NK-92 (cell line): ENCODE measurements around the gene CELF5.
"Not testable (repeated sequence)": the region's sequence is repeated elsewhere in the genome, so short reads cannot be mapped to it uniquely, and the experiment has no call there.

Experiments
- DNase-seq: peaks from one replicate; lab custom pipeline; 2025; ENCODE audit not compliant: unreplicated experiment; lab: John Stamatoyannopoulos, UW

The CELF5 gene

DNA sequence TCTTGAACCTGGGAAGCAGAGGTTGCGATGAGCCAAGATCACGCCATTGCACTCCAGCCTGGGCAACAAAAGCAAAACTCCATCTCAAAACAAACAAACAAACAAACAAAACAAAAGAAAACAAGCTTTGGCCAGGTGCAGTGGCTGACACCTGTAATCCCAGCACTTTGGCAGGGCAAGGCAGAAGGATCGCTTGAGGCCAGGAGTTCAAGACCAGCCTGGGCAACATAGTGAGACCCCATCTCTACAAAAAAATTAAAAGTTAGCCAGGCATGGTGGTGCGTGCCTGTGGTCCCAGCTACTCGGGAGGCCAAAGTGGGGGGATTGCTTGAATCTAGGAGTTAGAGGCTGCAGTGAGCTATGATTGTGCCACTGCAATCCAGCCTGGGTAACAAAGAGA, 64.0 kb downstream of the CELF5 start:
- not testable (repeated sequence) for DNase-seq

DNA sequence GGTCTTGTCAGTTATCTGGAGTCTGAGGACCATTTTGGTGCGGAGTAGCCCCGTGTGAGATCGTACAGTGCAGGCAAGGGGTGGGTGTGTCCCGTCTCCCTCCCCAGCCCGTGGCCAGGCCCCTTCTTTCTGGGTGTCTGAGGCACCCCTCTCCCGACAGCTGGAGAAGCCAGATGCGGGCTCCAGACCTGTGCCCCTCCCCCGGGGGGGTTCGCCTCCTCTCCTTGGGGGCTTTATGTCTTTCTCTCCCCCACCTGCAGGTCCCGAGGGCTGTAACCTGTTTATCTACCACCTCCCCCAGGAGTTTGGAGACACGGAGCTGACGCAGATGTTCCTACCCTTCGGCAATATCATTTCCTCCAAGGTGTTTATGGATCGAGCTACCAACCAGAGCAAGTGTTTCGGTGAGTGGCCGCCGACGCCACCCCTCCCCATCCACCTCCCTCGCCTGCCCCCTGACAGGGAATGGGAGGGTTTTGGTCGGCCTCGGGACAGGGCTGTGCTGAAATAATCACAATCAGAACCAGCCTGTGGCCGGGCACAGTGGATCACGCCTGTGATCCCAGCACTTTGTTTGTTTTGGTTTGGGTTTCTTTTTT, 65.6 kb downstream of the CELF5 start:
- no peak for DNase-seq

DNA sequence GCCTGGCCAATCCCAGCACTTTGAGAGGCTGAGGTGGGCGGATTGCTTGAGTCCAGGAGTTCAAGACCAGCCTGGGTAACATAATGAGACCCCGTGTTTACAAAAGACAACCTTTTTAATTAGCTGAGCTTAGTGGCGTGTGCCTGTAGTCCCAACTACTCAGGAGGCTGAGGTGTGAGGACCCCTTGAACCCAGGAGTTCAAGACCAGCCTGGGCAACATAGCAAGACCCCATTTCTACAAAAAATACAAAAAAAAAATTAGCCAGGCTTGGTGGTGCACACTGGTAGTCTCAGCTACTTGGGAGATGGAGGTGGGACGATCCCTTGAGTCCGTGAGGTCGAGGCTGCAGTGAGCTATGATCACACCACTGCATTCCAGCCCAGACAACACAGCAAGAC, 66.4 kb downstream of the CELF5 start:
- DNase-seq: not testable (repeated sequence)

DNA sequence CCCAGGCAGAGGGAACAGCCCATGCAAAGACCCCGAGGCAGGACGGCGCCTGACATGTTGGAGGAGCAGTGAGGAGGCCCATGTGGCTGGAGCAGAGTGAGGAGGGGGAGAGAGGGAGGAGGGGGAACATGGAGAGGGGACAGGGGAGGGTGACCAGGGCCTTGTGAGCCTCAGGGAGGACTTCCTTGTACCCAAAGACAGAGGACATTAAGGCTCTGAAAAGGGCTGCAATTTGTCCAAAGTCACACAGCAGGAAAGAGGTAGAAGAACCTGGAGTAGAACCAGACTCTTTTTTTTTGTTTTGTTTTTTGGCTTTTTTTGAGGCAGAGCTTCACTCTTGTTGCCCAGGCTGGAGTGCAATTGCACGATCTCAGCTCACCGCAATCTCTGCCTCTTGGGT, 67.2 kb downstream of the CELF5 start:
- DNase-seq: no peak

DNA sequence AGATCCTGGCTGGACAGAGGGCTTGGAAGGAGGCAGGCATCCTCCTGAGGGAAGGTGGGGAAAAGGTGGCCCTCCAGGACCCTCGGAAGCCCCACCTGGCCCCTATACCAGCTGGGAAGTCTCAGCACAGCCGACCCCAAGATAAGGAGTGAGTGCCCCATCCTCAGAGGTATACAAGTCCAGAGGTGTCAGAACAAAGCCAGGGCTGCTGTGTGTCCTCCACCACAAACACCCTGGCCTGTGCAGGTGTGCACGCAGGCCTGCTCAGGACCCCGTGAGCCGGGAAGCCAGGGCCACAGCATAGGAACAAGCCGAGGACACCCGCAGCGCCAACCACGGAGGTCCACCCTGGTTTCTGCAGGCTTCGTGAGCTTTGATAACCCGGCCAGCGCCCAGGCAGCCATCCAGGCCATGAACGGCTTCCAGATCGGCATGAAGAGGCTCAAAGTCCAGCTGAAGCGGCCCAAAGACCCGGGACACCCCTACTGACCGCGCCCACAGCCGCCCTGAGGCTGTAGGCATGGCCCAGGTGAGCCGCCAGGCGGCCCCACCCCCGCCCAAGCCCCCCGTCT, 68.6 kb downstream of the CELF5 start:
- no peak for DNase-seq

DNA sequence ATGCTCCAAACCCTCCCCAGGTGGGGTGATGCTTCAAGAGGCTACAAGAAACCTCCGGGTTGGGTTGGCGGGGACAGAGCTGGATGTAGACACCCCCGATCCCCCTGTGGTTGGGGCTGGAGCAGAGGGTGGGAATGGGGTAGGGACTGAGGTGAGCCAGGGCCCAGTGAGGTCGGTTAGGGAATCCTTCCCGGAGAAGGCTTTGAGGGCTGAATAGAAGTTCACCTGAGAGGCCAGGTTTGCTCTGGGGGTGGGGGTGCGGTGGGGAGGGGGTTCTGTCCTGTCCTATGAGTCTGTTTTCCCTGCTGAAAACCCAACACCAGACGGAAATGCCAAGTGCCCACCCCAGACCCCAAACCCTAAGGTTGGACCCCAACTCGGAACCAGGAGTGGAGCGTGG, 69.1 kb downstream of the CELF5 start:
- no peak for DNase-seq

DNA sequence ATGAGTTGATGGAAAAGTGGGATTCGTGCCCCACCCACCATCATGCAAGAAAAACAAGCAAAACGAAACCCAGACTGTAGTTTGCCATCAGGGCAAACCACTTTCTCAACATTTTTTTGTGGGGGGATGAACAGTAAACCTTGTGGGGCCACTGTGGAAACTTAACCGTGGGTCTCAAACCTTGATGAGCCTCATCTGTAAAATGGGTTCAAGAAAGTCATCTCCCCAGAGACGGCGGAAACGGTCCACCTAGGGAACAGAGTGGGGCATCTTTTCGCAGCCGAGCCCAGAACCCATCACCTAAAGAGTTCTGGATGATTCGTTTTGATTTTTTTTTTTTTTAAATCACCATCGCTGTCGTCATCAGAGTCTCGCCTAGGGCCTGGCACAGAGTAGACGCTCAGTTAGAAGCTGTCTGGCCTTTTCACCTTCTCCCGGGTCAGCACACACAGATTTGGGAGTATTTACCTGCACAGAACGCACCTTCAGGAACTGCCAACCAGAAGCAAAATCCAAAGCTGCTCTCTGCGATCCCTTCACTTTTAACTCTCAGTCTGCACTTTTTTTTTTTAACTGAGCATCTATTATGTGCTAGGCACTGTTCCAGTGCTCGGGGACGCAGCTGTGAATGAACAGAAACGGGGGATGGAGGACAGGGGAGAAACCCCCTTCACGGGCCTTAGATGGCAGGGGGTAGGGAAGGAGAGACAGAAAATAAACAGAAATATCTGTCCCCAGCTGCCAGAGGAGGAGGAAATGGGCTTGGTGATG, 69.8 kb downstream of the CELF5 start:
- no peak for DNase-seq

DNA sequence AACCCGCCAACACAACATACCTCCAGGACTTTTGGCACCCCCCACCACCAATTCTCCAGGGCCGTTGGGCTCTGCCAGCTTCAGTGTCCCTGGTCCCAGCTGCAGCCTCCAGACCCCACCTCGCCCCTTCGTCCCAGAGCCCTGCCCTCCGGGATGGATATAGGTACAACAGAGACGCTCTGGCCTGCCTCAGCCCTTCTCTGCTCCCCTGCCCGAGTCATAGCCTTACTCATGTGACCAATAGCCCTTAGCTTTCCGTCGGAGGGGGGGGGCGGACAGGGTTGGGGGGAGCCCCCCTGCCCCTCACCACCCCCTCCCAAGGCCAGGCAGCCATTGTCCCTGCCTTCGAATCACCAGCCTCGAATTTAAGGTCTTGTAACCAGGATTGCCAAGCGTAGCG, 71.1 kb downstream of the CELF5 start:
- no peak for DNase-seq

DNA sequence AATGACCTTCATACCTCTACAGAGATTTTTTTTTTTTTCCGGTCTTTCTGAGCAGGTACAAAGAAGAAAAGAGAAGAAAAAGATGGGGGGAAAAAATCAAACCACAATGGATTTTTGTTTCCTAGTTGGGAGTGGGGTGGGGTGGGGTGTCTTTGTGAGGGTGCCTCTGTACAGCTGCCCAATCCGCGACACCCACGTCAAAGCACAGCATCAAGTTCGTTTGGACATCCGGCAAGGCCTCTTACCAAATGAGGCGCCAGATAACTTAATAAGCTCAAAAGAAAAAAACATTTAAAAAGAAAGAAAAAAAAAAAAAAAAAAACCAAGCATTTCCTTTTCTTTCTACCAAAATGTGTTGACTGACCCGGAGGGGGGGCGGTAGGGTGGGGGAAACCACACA, 71.6 kb downstream of the CELF5 start:
- no peak for DNase-seq

DNA sequence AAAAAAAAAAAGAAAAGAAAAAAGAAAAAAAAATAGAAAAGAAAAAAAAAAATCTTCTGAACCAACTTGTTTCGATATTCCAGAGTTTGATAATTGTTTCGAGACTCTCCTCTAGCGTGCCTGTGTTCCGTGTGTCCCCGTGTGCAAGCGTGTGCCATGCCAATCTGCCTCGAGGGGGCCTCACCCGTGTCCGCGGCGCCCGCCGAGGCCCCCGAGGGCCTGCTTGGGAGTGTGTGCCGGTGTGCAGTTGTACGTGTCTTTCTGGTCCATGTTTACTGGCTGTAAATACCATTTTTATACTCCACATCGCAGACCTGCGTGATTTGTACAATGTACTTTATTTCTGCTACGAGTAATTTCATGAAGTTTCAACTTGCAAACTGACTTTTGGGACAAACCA, 72.0 kb downstream of the CELF5 start:
- DNase-seq: no peak

DNA sequence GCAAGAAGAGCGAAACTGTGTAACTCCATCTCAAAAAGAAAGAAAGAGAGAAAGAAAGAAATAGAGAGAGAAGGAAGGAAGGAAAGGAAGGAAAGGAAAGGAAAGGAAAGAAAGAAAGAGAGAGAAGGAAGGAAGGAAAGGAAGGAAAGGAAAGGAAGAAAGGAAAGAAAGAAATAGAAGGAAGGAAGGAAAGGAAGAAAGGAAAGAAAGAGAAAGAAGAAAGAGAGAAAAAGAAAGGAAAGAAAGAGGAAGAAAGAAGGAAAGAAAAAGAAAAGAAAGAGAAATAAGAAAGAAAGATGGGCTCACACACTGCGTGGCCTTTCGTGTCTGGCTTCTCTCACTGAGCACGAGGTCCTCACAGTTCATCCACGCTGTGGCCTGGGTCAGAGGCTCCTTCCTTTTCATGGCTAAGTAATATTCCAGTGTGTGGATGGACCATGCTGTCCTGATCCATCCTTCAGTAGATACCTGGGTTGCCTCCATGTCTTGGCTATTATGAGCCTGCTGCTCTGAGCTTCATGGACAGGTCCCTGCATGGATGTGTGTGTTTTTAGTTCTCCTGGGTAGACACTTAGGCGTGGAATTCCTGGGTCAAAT, 74.5 kb downstream of the CELF5 start:
- no peak for DNase-seq

DNA sequence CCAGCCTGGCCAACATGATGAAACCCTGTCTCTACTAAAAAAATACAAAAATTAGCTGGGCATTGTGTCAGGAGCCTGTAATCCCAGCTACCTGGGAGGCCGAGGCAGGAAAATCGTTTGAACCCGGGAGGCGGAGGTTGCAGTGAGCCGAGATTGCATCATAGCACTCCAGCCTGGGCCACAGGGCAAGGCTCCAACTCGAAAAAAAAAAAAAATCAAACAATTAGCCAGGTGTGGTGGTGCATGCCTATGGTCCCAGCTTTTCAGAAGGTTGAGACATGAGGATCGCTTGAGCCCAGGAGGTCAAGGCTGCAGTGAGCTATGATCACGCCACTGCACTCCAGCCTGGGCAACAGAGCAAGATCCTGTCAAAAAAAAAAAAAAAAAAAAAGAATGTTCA, 76.1 kb downstream of the CELF5 start:
- not testable (repeated sequence) for DNase-seq

DNA sequence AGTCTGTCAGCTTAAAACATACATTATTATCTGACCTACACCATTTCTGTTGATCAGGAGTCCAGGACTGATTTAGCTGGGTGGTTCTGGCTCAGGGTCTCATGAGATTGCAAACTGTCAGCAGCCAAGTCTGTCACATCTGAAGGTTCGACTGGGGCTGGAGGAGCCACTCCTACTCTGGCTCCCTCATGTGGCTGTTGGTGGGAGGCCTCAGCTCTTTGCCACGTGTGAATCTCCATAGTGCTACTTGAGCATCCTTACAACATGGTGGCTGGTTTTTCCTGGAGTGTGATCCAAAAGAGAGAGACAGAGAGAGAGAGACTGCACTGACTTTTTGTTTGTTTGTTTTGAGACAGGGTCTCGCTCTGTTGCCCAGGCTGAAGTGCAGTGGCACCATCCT, 78.3 kb downstream of the CELF5 start:
- no peak for DNase-seq

DNA sequence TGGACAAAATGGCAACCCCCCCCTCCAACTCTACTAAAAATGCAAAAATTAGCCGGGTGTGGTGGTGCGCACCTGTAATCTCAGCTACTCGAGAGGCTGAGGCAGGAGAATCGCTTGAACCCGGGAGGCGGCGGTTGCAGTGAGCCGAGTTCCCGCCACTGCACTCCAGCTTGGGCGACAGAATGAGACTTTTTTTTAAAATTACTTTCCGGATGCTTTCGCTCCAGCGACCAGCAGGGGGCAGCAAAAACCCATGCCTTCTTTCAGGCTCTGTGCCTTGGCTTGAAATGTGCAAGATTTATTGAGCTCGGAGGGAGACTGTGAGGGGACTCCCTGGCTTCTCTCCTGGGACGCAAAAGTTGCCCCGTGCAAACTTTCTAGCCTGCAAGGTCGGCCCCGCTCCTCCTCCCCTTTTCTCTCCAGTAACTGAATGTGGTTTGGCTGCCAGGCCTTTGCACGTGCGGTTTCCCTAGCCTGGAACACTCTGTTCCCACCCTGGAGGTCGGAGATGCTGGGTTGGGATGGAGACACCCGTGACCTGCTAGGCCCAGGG, 80.5 kb downstream of the CELF5 start:
- no peak for DNase-seq

DNA sequence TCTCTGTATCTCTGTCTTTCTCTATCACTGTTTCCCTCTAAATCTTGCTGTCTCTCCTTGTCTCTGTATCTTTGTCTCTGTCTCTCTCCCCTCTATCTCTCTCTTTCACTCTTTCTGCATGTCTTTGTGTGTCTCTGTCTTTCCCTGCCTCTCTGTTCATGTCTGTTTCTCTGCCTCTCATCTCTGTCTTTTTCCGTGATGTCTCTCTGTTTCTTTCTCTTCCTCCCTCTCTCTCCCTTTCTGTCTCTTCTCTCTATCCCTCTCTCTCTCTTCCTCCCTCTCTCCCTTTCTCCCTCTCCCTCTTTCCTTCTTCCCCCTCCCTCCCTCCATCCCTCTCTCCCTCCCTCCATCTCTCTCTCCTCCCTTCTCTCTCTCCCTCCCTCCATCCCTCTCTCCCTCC, 85.3 kb downstream of the CELF5 start:
- DNase-seq: no peak

DNA sequence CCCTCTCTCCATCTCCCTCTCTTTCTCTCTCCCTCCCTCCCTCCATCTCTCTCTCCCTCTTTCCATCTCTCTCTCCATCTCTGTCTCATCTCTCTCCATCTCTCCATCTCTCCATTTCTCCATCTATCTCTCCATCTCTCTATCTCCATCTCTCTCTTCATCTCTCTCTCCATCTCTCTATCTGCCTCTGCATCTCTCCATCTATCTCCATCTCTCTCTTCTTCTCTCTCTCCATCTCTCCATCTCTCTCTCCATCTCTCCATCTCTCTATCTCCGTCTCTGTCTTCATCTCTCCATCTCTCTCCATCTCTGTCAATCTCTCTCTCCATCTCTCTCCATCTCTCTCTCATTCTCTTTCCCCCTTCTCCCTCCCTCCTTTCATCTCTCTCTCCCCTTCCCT, 85.8 kb downstream of the CELF5 start:
- DNase-seq: no peak

DNA sequence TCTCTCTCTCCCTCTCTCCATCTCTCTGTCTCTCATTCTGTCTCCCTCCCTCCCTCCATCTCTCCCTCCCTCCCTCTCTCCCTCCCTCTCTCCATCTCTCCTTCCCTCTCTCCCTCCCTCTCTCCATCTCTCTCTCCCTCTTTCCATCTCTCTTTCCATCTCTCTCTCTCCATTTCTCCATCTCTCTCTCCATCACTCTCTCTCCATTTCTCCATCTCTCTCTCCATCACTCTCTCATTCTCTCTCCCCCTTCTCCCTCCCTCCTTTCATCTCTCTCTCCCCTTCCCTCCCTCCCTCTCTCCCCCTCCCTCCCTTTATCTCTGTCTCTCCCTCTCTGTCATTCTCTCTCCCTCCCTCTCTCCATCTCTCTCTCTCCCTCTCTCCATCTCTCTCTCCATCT, 86.2 kb downstream of the CELF5 start:
- DNase-seq: no peak

DNA sequence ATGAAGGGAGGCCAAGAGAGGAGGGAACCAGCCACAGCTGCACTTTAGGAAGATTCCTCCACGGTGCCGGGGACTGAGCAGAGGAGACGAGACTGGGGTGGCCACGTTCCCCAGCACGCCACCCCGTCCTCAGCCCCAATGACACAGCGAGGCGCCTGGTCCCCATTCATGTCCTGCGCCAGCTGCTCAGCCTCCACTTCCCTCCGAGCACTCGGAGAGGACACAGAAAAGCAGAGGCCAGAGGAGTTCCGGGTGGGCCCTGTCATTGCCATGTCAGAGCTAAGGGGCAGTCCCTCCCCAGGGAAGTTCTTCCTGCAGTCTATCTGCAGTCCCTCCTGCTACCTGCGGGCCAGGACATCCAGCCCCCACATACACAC, 88.7 kb downstream of the CELF5 start:
- DNase-seq: no peak

DNA sequence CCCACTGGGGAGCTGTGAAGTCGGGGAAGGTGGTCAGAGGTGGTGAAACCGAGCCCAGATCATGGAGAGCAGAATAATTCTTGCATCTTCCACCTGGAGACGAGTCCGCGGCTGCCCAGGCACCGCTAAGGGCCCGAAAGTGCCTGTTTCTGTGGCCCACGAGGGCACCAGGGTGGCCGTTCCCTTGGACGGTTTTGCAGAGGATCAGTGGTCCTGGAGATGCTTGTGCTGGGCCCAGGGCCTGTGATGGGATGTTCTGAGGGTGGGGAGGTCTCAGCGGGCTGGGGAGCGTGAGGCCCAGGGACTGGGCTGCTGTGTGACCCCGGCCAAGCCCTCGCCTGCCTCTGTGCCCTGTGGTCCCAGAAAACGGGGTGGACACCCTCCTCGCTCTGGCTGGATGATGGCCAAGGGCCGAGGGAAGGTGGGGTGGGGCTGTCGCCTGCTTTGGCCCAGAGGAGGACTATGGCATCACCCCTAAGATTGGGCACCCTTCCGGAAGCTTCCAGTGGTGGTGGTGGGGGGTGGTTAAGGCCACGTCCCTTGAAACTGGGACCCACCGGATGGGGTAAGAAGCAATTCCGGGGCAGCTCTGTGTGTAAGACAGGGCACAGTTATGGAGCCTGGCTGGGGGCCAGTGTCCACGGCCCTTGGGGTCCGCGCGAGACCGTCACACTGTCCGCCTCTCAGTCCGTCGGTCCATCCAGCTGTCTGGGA, 90.7 kb downstream of the CELF5 start:
- no peak for DNase-seq

DNA sequence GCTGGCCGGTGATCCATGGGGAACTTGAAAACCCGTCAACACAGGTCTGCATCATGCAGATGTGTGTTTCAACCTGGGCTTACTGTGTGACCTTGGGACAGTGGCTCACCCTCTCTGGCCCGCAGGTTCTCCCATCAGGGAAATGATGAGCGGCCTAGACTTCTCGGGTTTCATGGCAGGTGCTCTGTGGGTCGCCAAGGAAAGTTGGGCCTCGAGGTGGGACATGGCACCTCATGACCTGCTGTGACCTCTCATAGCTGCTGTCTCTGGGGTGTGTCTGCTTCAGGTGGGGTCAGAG, 91.2 kb downstream of the CELF5 start:
- no peak for DNase-seq

DNA sequence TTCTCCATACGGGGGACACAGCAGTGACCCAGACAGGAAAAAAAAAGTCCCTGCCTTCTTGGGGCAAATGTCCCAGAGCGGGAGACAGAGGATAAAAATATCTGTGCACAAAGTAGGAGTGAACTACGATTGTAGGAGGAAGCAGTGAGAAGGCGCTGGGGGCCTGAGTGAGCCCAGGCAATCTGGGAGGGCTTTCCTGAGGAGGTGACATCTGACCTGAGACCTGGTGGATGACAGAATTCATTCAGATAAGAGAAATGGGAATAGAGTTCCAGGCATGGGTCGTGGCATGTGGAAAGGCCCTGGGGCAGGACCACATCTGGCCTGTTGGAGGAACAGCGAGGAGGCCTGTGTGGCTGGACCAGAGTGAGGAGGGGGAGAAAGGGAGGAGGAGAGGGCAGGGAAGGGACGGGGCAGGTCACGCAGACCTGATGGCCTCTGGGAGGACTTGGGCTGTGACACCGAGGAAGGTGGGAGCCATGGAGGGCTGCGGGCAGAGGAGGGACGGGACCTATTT, 91.7 kb downstream of the CELF5 start:
- DNase-seq: no peak
